Measurements from ENCODE around the gene KCNMA1. TPM values are rescaled to one million over a fixed set of nuclear protein-coding genes. Genes with fewer than 3 reads are reported as not detected.

KCNMA1 gene
- total RNA-seq, 1 experiment from 2014 or later = 0.45 TPM

GRCh38 chr10:77004917-77005564, 632.6 kb downstream of the KCNMA1 start:
- peak; percentile 70 for TF ChIP-seq CTCF (IDR thresholded peaks at IDR 0.05; ENCODE audit: unreplicated experiment)
- Mint-ChIP-seq H3K36me3 (ENCODE audit: insufficient read depth, unreplicated experiment) (no peaks in the 10 kb centered on the region), H3K27me3 (ENCODE audit: unreplicated experiment) (peaks cover 51% of the 10 kb centered on the region), H3K4me1 (ENCODE audit: low read depth, unreplicated experiment) (no peaks in the 10 kb centered on the region), H3K27ac (ENCODE audit: unreplicated experiment) (no peak overlapping the region), H3K9me3 (ENCODE audit: low read depth, unreplicated experiment) (no peaks in the 10 kb centered on the region), H3K4me3 (ENCODE audit: low read depth, unreplicated experiment) (no peak overlapping the region)
- CTCF ChIA-PET = interaction anchor here (0.7 to 1.0 kb wide), 2 partner anchors 8 to 1826 kb away, joined by 3 to 4 read pairs; no protein-coding TSS in a partner anchor
- DNase-seq = peak; percentile 47
- no TSS peak for BruUV-seq (replicated peaks)
- intact Hi-C loops (cut with micrococcal nuclease; ENCODE audit: unreplicated experiment) = loop anchor here (5.0 kb wide), 2 partner anchors 107 to 298 kb away; no protein-coding TSS in a partner anchor

GRCh38 chr10:77002872-77003271, 634.7 kb downstream of the KCNMA1 start:
- no peak overlapping the region for H3K27ac Mint-ChIP-seq (ENCODE audit: unreplicated experiment)
- CTCF ChIA-PET = interaction anchor here (1.5 kb wide), 1 partner anchor 11 kb away, joined by 3 read pairs; no protein-coding TSS in a partner anchor
- H3K4me3 Mint-ChIP-seq (ENCODE audit: low read depth, unreplicated experiment) = no peak overlapping the region
- no peak for TF ChIP-seq CTCF (IDR thresholded peaks at IDR 0.05; ENCODE audit: unreplicated experiment)
- BruUV-seq (replicated peaks) = no TSS peak
- DNase-seq = no peak
- H3K36me3 Mint-ChIP-seq (ENCODE audit: insufficient read depth, unreplicated experiment) = no peaks in the 10 kb centered on the region
- H3K4me1 Mint-ChIP-seq (ENCODE audit: low read depth, unreplicated experiment) = no peaks in the 10 kb centered on the region
- H3K27me3 Mint-ChIP-seq (ENCODE audit: unreplicated experiment) = peaks cover 63% of the 10 kb centered on the region
- H3K9me3 Mint-ChIP-seq (ENCODE audit: low read depth, unreplicated experiment) = no peaks in the 10 kb centered on the region
- intact Hi-C loops (cut with micrococcal nuclease; ENCODE audit: unreplicated experiment) = loop anchor here (5.0 kb wide), 1 partner anchor 109 kb away; no protein-coding TSS in a partner anchor

GRCh38 chr10:77001206-77001605, 636.4 kb downstream of the KCNMA1 start:
- intact Hi-C loops (cut with micrococcal nuclease; ENCODE audit: unreplicated experiment) = loop anchor here (5.0 kb wide), 1 partner anchor 111 kb away; no protein-coding TSS in a partner anchor

GRCh38 chr10:76998451-76998850, 639.2 kb downstream of the KCNMA1 start:
- Mint-ChIP-seq H3K9me3 (ENCODE audit: low read depth, unreplicated experiment) (no peaks in the 10 kb centered on the region), H3K36me3 (ENCODE audit: insufficient read depth, unreplicated experiment) (no peaks in the 10 kb centered on the region), H3K4me1 (ENCODE audit: low read depth, unreplicated experiment) (no peaks in the 10 kb centered on the region), H3K4me3 (ENCODE audit: low read depth, unreplicated experiment) (no peak overlapping the region), H3K27me3 (ENCODE audit: unreplicated experiment) (peaks cover 83% of the 10 kb centered on the region), H3K27ac (ENCODE audit: unreplicated experiment) (no peak overlapping the region)
- CTCF ChIA-PET = no interaction called here
- no peak for DNase-seq
- no TSS peak for BruUV-seq (replicated peaks)
- intact Hi-C loops (cut with micrococcal nuclease; ENCODE audit: unreplicated experiment) = no loop called here
- TF ChIP-seq CTCF (IDR thresholded peaks at IDR 0.05; ENCODE audit: unreplicated experiment) = no peak

More at GRCh38 chr10:77001206-77001605, 636.4 kb downstream of the KCNMA1 start:
- no peaks in the 10 kb centered on the region for H3K4me1 Mint-ChIP-seq (ENCODE audit: low read depth, unreplicated experiment)
- CTCF ChIA-PET = interaction anchor here (0.6 to 1.5 kb wide), 2 partner anchors 9 to 466 kb away, joined by 3 read pairs; no protein-coding TSS in a partner anchor
- BruUV-seq (replicated peaks) = no TSS peak
- no peak overlapping the region for H3K27ac Mint-ChIP-seq (ENCODE audit: unreplicated experiment)
- H3K36me3 Mint-ChIP-seq (ENCODE audit: insufficient read depth, unreplicated experiment) = no peaks in the 10 kb centered on the region
- TF ChIP-seq CTCF (IDR thresholded peaks at IDR 0.05; ENCODE audit: unreplicated experiment) = no peak
- no peaks in the 10 kb centered on the region for H3K9me3 Mint-ChIP-seq (ENCODE audit: low read depth, unreplicated experiment)
- H3K27me3 Mint-ChIP-seq (ENCODE audit: unreplicated experiment) = peaks cover 80% of the 10 kb centered on the region
- no peak overlapping the region for H3K4me3 Mint-ChIP-seq (ENCODE audit: low read depth, unreplicated experiment)
- DNase-seq = no peak
